Gastrocnemius medialis (tissue), 4 donors: Measurements from ENCODE around the gene GRID2.

Experiments
- POLR2A ChIP-seq, 2 donors: fragments of 450-650 bp; IDR thresholded peaks; one replicate each; pipeline ENCODE4 v1.6.1; 2017; ENCODE audit warnings: antibody characterized with exemption in 2 of 2, mild to moderate bottlenecking in 2 of 2, moderate library complexity in 2 of 2
- TF ChIP-seq, protein P1 (sequence below), 5 experiments: fragments of 450-650 bp in 3 of 5; fragments of 200-600 bp in 2 of 5; sonication (generic) in 2 of 5; IDR thresholded peaks in 4 of 5; conservative IDR thresholded peaks in 1 of 5; 1 replicate in 4 of 5; 2 replicates in 1 of 5; pipeline ENCODE4 v1.5.1; 2016 to 2019; ENCODE audit warnings: antibody characterized with exemption in 5 of 5, mild to moderate bottlenecking in 3 of 5, moderate library complexity in 3 of 5

GRCh38 chr4:93373893-93374860 is 1070.4 kb downstream of the GRID2 start:
- TF ChIP-seq, protein P1, sequence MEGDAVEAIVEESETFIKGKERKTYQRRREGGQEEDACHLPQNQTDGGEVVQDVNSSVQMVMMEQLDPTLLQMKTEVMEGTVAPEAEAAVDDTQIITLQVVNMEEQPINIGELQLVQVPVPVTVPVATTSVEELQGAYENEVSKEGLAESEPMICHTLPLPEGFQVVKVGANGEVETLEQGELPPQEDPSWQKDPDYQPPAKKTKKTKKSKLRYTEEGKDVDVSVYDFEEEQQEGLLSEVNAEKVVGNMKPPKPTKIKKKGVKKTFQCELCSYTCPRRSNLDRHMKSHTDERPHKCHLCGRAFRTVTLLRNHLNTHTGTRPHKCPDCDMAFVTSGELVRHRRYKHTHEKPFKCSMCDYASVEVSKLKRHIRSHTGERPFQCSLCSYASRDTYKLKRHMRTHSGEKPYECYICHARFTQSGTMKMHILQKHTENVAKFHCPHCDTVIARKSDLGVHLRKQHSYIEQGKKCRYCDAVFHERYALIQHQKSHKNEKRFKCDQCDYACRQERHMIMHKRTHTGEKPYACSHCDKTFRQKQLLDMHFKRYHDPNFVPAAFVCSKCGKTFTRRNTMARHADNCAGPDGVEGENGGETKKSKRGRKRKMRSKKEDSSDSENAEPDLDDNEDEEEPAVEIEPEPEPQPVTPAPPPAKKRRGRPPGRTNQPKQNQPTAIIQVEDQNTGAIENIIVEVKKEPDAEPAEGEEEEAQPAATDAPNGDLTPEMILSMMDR (IDR thresholded peaks at IDR 0.05 in 4 of 5, conservative IDR thresholded peaks at IDR 0.05 in 1 of 5) = no peak
- TF ChIP-seq POLR2A (IDR thresholded peaks at IDR 0.05) = no peak
